ENCODE results near the gene PASK.

GRCh38 chr2:241178961-241179360 is 29.7 kb upstream of the PASK start:
- no peak for TF ChIP-seq CTCF (IDR thresholded peaks at IDR 0.05)
- no peak for TF ChIP-seq EP300 (IDR thresholded peaks at IDR 0.05)
- no peak for TF ChIP-seq POLR2A (IDR thresholded peaks at IDR 0.05)

Data from tibial nerve (tissue), 4 donors.